Common myeloid progenitor, CD34-positive (primary cell): ENCODE results near the gene DDX27. TPM values are rescaled to one million over a fixed set of nuclear protein-coding genes. Genes with fewer than 3 reads are reported as not detected.
A peak's percentile ranks its signal among the peaks of the same experiment; 100 is the strongest.

Experiments used
- CTCF ChIA-PET: fragments of 350-600 bp; sonication (Branson Sonifier 250); formaldehyde crosslinking; loops from one replicate; lab custom pipeline; 2021; ENCODE audit warnings: antibody characterized with exemption; lab: Charles Lee
- POLR2A ChIA-PET: fragments of 350-600 bp; sonication (Branson Sonifier 250); formaldehyde crosslinking; loops from one replicate; lab custom pipeline; 2021; ENCODE audit warnings: antibody characterized with exemption; lab: Charles Lee
- DNase-seq, 3 donors: peaks; one replicate each; pipeline versions ENCODE4 v3.0.0 to v3.0.0-alpha.2; 2013
- H3K27ac ChIP-seq, 2 experiments: 1 replicate in 1 of 2; 2 replicates in 1 of 2; pipeline ENCODE4 v1.7.0; 2013; ENCODE audit warnings: inconsistent platforms in 2 of 2, low read length in 2 of 2, mild to moderate bottlenecking in 2 of 2, low read depth in 1 of 2, moderate library complexity in 1 of 2; ENCODE audit not compliant: severe bottlenecking in 2 of 2, insufficient read depth in 1 of 2, poor library complexity in 1 of 2
- H3K27me3 ChIP-seq, 5 experiments: replicated peaks in 2 of 5; 1 replicate in 3 of 5; 2 replicates in 2 of 5; pipeline versions ENCODE4 v1.6.1 to v1.7.0; 2013; ENCODE audit warnings: low read length in 4 of 5, mild to moderate bottlenecking in 2 of 5, moderate library complexity in 2 of 5, inconsistent platforms in 1 of 5; ENCODE audit not compliant: insufficient read depth in 5 of 5, control insufficient read depth in 4 of 5
- H3K36me3 ChIP-seq, 4 experiments: 1 replicate in 2 of 4; 2 replicates in 2 of 4; pipeline versions ENCODE4 v1.6.1 to v1.7.0; 2013; ENCODE audit warnings: low read length in 3 of 4, control low read depth in 1 of 4, mild to moderate bottlenecking in 1 of 4; ENCODE audit not compliant: control insufficient read depth in 4 of 4, insufficient read depth in 4 of 4
- H3K4me1 ChIP-seq, 4 experiments: 1 replicate in 3 of 4; 2 replicates in 1 of 4; pipeline versions ENCODE4 v1.6.1 to v1.7.1; 2013; ENCODE audit warnings: low read length in 3 of 4, mild to moderate bottlenecking in 3 of 4, control low read depth in 1 of 4, inconsistent platforms in 1 of 4, moderate library complexity in 1 of 4; ENCODE audit not compliant: control insufficient read depth in 4 of 4, insufficient read depth in 4 of 4; ENCODE audit errors: control extremely low read depth in 1 of 4
- H3K4me3 ChIP-seq, 7 experiments: 1 replicate in 4 of 7; 2 replicates in 3 of 7; pipeline versions ENCODE4 v1.5.1 to v1.7.0; 2013; ENCODE audit warnings: mild to moderate bottlenecking in 7 of 7, low read length in 6 of 7, moderate library complexity in 6 of 7, inconsistent platforms in 2 of 7, low read depth in 2 of 7, control low read depth in 1 of 7; ENCODE audit not compliant: insufficient read depth in 4 of 7, control insufficient read depth in 1 of 7; ENCODE audit errors: extremely low read depth in 1 of 7
- H3K9me3 ChIP-seq, 5 experiments: 1 replicate in 4 of 5; 2 replicates in 1 of 5; pipeline versions ENCODE4 v1.6.1 to v1.7.1; 2013; ENCODE audit warnings: low read length in 4 of 5, mild to moderate bottlenecking in 2 of 5, inconsistent platforms in 1 of 5, low read depth in 1 of 5, moderate library complexity in 1 of 5; ENCODE audit not compliant: control insufficient read depth in 4 of 5, insufficient read depth in 2 of 5; ENCODE audit errors: control extremely low read depth in 1 of 5
- WGBS: methylation state at CpG from one replicate; pipeline ENCODE4 v1.1.5; 2013; ENCODE audit not compliant: insufficient coverage; 5-methylcytosine and 5-hydroxymethylcytosine counted together
- polyA plus RNA-seq: library from polyadenylated mRNA; unstranded; fragments of 120-200 nt; gene quantifications from one replicate; pipeline ENCODE4 v1.2.1, GENCODE V29; 2013

The DDX27 gene, protein sequence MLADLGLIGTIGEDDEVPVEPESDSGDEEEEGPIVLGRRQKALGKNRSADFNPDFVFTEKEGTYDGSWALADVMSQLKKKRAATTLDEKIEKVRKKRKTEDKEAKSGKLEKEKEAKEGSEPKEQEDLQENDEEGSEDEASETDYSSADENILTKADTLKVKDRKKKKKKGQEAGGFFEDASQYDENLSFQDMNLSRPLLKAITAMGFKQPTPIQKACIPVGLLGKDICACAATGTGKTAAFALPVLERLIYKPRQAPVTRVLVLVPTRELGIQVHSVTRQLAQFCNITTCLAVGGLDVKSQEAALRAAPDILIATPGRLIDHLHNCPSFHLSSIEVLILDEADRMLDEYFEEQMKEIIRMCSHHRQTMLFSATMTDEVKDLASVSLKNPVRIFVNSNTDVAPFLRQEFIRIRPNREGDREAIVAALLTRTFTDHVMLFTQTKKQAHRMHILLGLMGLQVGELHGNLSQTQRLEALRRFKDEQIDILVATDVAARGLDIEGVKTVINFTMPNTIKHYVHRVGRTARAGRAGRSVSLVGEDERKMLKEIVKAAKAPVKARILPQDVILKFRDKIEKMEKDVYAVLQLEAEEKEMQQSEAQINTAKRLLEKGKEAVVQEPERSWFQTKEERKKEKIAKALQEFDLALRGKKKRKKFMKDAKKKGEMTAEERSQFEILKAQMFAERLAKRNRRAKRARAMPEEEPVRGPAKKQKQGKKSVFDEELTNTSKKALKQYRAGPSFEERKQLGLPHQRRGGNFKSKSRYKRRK
- 41.9 TPM for polyA plus RNA-seq

DNA sequence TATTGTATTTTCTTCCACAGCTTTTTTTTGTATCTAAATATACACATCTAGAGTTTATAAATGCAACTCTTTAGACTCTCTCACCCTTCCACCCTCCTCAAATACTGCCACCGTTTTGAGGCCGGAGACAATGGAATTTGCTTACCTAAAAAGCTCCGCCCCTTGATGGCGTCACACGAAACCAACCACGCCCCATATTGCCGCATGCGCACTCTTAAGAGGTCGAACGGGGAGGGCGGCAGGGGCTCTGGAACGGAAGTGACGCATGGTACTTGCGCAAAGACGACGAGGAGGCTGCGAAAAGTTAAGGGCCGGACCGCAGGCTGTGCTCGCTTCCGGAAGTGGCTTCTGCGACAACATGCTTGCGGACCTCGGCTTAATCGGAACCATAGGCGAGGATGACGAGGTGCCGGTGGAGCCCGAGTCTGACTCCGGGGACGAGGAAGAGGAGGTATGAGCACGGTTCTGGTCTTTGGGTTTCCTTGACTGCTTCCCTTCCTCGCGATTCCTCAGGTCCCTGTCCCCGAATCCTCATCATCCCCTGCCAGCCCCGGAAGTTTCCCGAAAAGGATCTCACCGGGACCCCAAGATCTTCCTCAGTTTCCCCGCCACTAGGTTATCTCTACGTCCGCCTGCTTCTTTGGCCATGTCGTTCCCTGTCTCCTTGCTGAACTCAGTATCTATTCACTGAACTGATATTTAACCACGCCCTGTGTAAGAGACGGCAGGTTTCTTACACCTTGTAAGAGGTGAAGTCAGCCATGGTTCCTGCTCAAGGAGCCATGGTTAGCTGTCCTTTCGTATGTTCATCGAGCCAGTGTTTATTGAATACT is at the start of gene DDX27:
TSS of gene DDX27 (plus strand) at position 326 of the 833 bp plus-strand sequence. CDS start at position 359, 33 bp downstream.
- ChIA-PET CTCF (interaction anchor here (0.6 to 9.4 kb wide), 2 partner anchors 9 to 84 kb away, joined by 3 to 104 read pairs; no protein-coding TSS in a partner anchor), POLR2A (interaction anchor here (0.7 to 0.8 kb wide), 3 partner anchors 31 to 644 kb away, joined by 3 to 5 read pairs (median 4); partner anchors contain the start of gene STAU1)
- 0% methylated on average over 42 of the region's 46 CpGs for WGBS
- H3K27me3 ChIP-seq = no peaks in the 10 kb centered on the region
- H3K36me3 ChIP-seq = peaks cover 13 to 27% (median 20%) of the 10 kb centered on the region in 4 experiments
- H3K4me3 ChIP-seq = peak within 1 kb of the TSS; percentile 49 to 100 (median 95)
- no peaks in the 10 kb centered on the region for H3K9me3 ChIP-seq
- H3K4me1 ChIP-seq = peaks cover 6 to 22% (median 19%) of the 10 kb centered on the region in 4 experiments
- H3K27ac ChIP-seq = peak within 1 kb of the TSS; percentile 93 to 94
- DNase-seq = peak; percentile 99

DNA sequence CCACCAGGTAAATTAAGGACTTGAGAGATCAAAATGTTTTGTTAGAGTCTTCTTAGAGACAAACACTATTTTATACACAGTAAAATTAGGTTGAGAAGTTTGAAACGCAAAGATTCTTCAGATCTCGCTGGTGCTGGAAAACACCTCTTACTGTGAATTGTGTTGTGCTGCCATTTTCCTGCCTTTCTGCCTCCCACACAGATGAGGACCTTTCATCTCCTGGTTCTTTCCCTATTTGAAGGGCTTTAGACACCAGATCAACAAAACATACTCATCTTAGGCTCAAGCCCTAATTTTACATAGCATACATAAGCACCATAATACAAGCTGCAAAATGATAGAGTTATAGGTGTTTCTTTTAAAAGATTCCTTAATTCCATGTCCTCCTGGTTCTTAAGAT is 49.7 kb upstream of the DDX27 start:
- CTCF ChIA-PET = no interaction called here
- POLR2A ChIA-PET = no interaction called here
- WGBS = 94% methylated on average over 2 of the region's 2 CpGs

DNA sequence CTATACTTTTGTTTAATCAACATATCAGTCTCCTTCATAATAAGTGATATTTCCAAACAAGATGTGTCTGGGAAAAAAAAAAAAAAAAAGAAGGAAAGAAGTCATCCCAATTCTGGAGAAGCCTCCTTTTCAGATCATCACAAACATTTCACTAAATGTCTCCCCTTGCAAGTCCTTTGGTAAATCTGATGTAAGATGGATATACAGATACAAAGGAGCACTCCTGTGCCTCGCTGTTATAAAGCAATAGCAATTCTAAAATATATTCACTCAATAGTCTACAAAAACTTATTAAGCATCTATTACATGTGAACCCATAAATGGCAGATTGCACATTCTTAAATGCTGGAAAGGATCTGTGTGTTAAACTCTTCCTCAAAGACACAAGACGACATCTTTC is 48.5 kb upstream of the DDX27 start:
- 100% methylated on average over 1 of the region's 2 CpGs for WGBS
- ChIA-PET CTCF (no interaction called here), POLR2A (no interaction called here)
- no peaks in the 10 kb centered on the region for H3K9me3 ChIP-seq
- H3K27ac ChIP-seq = no peak overlapping the region
- H3K27me3 ChIP-seq = no peaks in the 10 kb centered on the region
- peaks cover 0 to 18% (median 9%) of the 10 kb centered on the region in 4 experiments for H3K4me1 ChIP-seq
- no peak overlapping the region for H3K4me3 ChIP-seq
- peaks cover 6 to 23% (median 12%) of the 10 kb centered on the region in 4 experiments for H3K36me3 ChIP-seq
- no peak for DNase-seq

More for the DNA sequence above, 49.7 kb upstream of the DDX27 start:
- Histone ChIP-seq H3K9me3 (no peaks in the 10 kb centered on the region), H3K27ac (no peak overlapping the region), H3K4me1 (peaks cover 0 to 18% (median 9%) of the 10 kb centered on the region in 4 experiments), H3K4me3 (no peak overlapping the region), H3K27me3 (no peaks in the 10 kb centered on the region), H3K36me3 (peaks cover 11 to 33% (median 15%) of the 10 kb centered on the region in 4 experiments)
- DNase-seq = no peak

DNA sequence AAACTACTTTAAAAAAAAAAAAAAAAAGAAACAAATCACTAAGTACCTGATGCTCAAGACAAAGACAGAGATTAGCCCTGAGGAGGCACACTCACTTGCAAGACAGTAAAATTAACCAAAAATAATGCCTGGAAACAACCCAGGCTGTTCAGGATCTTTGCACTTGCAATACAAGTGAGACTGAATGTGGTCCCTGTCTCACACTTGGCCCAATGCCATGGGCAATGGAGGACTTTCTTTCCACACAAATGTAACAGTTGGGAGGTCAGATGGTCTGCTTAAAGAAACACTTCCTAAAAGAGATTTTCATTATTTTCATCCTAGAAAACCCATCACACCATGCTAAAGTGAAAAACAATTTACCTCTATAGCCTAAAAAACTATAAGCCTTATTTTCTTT is 47.3 kb upstream of the DDX27 start:
- Histone ChIP-seq H3K4me3 (no peak overlapping the region), H3K36me3 (peaks cover 3 to 17% (median 10%) of the 10 kb centered on the region in 4 experiments), H3K9me3 (no peaks in the 10 kb centered on the region), H3K27me3 (no peaks in the 10 kb centered on the region), H3K4me1 (peaks cover 0 to 13% (median 7%) of the 10 kb centered on the region in 4 experiments), H3K27ac (no peak overlapping the region)
- ChIA-PET POLR2A (no interaction called here), CTCF (no interaction called here)
- DNase-seq = peak in 1 of 3 donors; percentile 22

DNA sequence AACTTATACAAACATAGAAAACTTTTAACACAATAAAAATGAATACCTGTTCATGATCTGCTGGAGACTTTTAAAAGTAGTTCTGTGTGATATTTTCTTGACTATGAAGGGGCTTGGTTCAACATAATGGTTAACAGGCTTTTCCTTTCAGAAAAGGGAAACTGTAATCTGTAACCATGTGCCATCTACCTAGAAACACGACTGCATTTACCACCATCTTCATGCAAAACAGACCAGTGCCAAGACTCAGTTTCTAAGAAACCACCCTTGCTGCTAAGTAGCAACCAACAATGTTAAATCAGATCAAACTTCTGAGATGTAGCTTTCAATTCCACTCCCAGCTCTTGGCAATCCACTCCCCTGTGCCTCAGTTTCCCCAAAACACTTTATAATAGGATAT is 46.8 kb upstream of the DDX27 start:
- no peaks in the 10 kb centered on the region for H3K27me3 ChIP-seq
- peaks cover 0 to 9% (median 4%) of the 10 kb centered on the region in 4 experiments for H3K4me1 ChIP-seq
- no peaks in the 10 kb centered on the region for H3K9me3 ChIP-seq
- H3K27ac ChIP-seq = no peak overlapping the region
- 56% methylated on average over 1 of the region's 1 CpG for WGBS
- H3K4me3 ChIP-seq = no peak overlapping the region
- ChIA-PET CTCF (no interaction called here), POLR2A (no interaction called here)
- DNase-seq = no peak
- peaks cover 3 to 17% (median 10%) of the 10 kb centered on the region in 4 experiments for H3K36me3 ChIP-seq

DNA sequence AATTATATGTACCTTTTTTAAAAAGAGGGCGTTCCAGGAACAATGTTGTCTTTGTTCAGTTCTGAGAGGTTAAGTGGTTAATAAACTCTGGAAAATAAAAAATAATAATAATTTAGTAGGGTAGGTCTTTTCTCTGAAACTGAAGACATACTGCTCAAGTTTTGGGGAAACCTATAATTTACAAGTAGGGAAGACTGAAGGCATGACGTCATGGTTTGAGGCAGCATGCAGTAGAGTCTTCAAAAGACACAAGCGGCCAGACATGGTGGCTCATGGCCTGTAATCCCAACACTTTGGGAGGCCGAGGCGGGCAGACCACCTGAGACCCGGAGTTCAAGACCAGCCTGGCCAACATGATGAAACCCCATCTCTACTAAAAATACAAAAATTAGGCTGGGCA is 45.0 kb upstream of the DDX27 start:
- H3K4me1 ChIP-seq = peaks cover 0 to 2% (median under 1%) of the 10 kb centered on the region in 4 experiments
- DNase-seq = no peak
- H3K36me3 ChIP-seq = peaks cover 3 to 24% (median 12%) of the 10 kb centered on the region in 4 experiments
- ChIA-PET POLR2A (no interaction called here), CTCF (no interaction called here)
- WGBS = 100% methylated on average over 4 of the region's 6 CpGs
- H3K9me3 ChIP-seq = no peaks in the 10 kb centered on the region
- H3K4me3 ChIP-seq = no peak overlapping the region
- H3K27me3 ChIP-seq = no peaks in the 10 kb centered on the region
- H3K27ac ChIP-seq = no peak overlapping the region
